Epithelial cell of esophagus (primary cell): ENCODE data around the gene LPAR6.

Experiments used
- DNase-seq: peaks from one replicate; pipeline ENCODE4 v3.0.0; 2010; ENCODE audit warnings: low read depth
- H3K4me3 ChIP-seq: 2 replicates; pipeline ENCODE4 v1.5.1; 2011; ENCODE audit warnings: mild to moderate bottlenecking, low read length, control low read depth
- CTCF ChIP-seq: IDR thresholded peaks from 2 replicates; pipeline ENCODE4 v1.5.1; 2011; ENCODE audit warnings: low read depth, mild to moderate bottlenecking, low read length, control low read depth, inconsistent platforms; ENCODE audit not compliant: insufficient read depth; ENCODE audit errors: missing control alignments

Gene LPAR6

GRCh38 chr13:48414501-48414900 lies 1.6 kb upstream of the LPAR6 start:
- TF ChIP-seq CTCF: no peak
- no peak overlapping the region for H3K4me3 ChIP-seq
- no peak for DNase-seq

GRCh38 chr13:48411841-48412531 lies 927 bp downstream of the LPAR6 start:
- TF ChIP-seq CTCF: no peak
- peak overlapping the region; percentile 66 for H3K4me3 ChIP-seq
- peak; percentile 39 for DNase-seq

- no peak for TF ChIP-seq CTCF
- peak overlapping the region; percentile 66 for H3K4me3 ChIP-seq
- no peak for DNase-seq
Observed at GRCh38 chr13:48411147-48411794, 1.6 kb downstream of the LPAR6 start.

- H3K4me3 ChIP-seq: peak overlapping the region; percentile 66
Observed at GRCh38 chr13:48410199-48410598, 2.7 kb downstream of the LPAR6 start.

GRCh38 chr13:48405875-48406274 lies 7.0 kb downstream of the LPAR6 start:
- no peak overlapping the region for H3K4me3 ChIP-seq
- no peak for TF ChIP-seq CTCF
- DNase-seq: peak; percentile 56

More at GRCh38 chr13:48410199-48410598, 2.7 kb downstream of the LPAR6 start:
- no peak for TF ChIP-seq CTCF
- DNase-seq: peak; percentile 42

GRCh38 chr13:48404952-48405351 lies 8.0 kb downstream of the LPAR6 start:
- TF ChIP-seq CTCF: no peak
- H3K4me3 ChIP-seq: no peak overlapping the region
- DNase-seq: no peak
